ENCODE results near the gene HDAC4. TPM values are rescaled to one million over a fixed set of nuclear protein-coding genes. Genes with fewer than 3 reads are reported as not detected.

Gene HDAC4
- total RNA-seq, 1 experiment from 2014 or later: 47.6 TPM

DNA sequence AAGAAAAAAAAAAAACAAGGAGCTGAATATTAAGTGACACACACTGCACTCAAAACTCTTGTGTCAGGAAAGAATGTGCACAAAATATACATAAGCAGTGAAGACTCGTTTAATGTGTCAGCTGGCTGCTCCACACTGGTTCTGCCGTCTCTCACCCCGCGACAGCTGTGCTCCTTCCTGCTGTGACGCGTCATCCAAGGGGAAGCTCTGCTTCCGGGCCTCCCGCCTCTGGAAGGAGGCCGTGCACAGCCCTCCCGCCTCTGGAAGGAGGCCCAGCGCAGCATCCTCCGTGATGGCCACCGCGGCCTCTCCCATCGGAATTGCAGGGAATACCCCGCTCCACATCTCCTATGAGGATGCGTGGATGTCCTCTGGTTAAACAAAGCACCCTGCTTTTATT, 151.0 kb downstream of the HDAC4 start:
- ChIA-PET RAD21 (ENCODE audit: low non-redundant PET in 1 of 2, low total read pairs in 2 of 2, uncharacterized antibody in 2 of 2, unreplicated experiment in 2 of 2) (interaction anchor here in 1 of 2 experiments (0.6 kb wide), 1 partner anchor 60 kb away, joined by 5 read pairs; no protein-coding TSS in a partner anchor), CTCF (no interaction called here), POLR2A (interaction anchor here (0.8 to 1.3 kb wide), 3 partner anchors 16 to 151 kb away, joined by 3 to 4 read pairs (median 3); partner anchors contain the start of gene HDAC4)
- H3K9me3 ChIP-seq (ENCODE audit: control insufficient read depth in 1 of 2, insufficient read depth in 1 of 2, low read depth in 1 of 2, low read length in 2 of 2): no peaks in the 10 kb centered on the region
- no peaks in the 10 kb centered on the region for H3K27me3 ChIP-seq (ENCODE audit: insufficient read depth, low read length)
- DNase-seq (ENCODE audit: low read depth, low spot score) (no peak), ATAC-seq (peak; percentile 44)
- H3K4me1 ChIP-seq (ENCODE audit: control insufficient read depth in 1 of 2, insufficient read depth in 2 of 2, low read length in 2 of 2): peaks cover 70 to 99% of the 10 kb centered on the region in 2 experiments
- TF ChIP-seq POLR2AphosphoS5 (IDR thresholded peaks at IDR 0.05; ENCODE audit: low read depth, low read length): peak; percentile 67
- no peak for TF ChIP-seq FOSL1 (IDR thresholded peaks at IDR 0.05; ENCODE audit: low read depth)
- no peak for TF ChIP-seq EZH2 (IDR thresholded peaks at IDR 0.05)
- H3K36me3 ChIP-seq (ENCODE audit: control insufficient read depth in 1 of 2, insufficient read depth in 2 of 2, low read length in 2 of 2): no peaks in the 10 kb centered on the region
- H2AFZ ChIP-seq (ENCODE audit: low read depth, low read length, poor library complexity, severe bottlenecking): no peak overlapping the region
- peak overlapping the region in 1 of 2 experiments; percentile 27; a peak in 2 of 4 replicates for H3K4me3 ChIP-seq (replicated peaks in 1 of 2; ENCODE audit: low read depth in 1 of 2, low read length in 2 of 2)
- peak overlapping the region; percentile 95 for H3K27ac ChIP-seq (ENCODE audit: low read depth, low read length)
- H3K9me2 ChIP-seq (ENCODE audit: insufficient read depth): no peaks in the 10 kb centered on the region
- peaks cover 60% of the 10 kb centered on the region for H3K79me2 ChIP-seq (ENCODE audit: insufficient read depth, low read length)
- H4K20me1 ChIP-seq (ENCODE audit: insufficient read depth): no peaks in the 10 kb centered on the region
- peak overlapping the region; percentile 80 for H3K9ac ChIP-seq (ENCODE audit: low read length)
- intact Hi-C loops (cut with micrococcal nuclease): loop anchor here (5.0 kb wide), 1 partner anchor 153 kb away; the partner anchor contains the start of gene HDAC4
- no TSS peak for BruUV-seq (replicated peaks)
- H3K4me2 ChIP-seq (ENCODE audit: low read length): peak overlapping the region; percentile 80

DNA sequence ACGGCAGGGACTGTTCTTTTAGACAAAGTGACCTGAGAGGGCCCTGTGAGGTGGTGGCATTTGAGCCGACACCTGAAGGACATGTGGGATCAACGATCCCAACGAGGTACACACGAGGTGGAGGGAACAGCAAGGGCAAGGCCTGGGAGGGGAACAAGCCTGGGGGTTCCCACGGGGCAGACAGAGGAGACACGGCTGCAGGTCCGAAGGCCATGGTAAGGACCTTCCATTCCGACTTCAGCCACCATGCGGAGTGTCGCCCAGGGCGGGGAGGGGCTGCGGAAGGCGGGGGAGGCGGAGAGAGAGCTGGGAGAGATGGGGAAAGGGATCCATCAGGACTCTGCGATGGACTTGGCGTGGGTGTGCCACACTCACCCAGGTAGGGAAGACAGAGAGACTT, 151.8 kb downstream of the HDAC4 start:
- Histone ChIP-seq H3K9ac (ENCODE audit: low read length) (peak overlapping the region; percentile 80), H3K36me3 (ENCODE audit: control insufficient read depth in 1 of 2, insufficient read depth in 2 of 2, low read length in 2 of 2) (no peaks in the 10 kb centered on the region), H3K4me1 (ENCODE audit: control insufficient read depth in 1 of 2, insufficient read depth in 2 of 2, low read length in 2 of 2) (peaks cover 74 to 99% of the 10 kb centered on the region in 2 experiments), H3K27me3 (ENCODE audit: insufficient read depth, low read length) (no peaks in the 10 kb centered on the region), H3K79me2 (ENCODE audit: insufficient read depth, low read length) (peaks cover 59% of the 10 kb centered on the region), H3K4me3 (replicated peaks in 1 of 2; ENCODE audit: low read depth in 1 of 2, low read length in 2 of 2) (no peak overlapping the region), H3K27ac (ENCODE audit: low read depth, low read length) (peak overlapping the region; percentile 95), H3K9me2 (ENCODE audit: insufficient read depth) (no peaks in the 10 kb centered on the region), H3K9me3 (ENCODE audit: control insufficient read depth in 1 of 2, insufficient read depth in 1 of 2, low read depth in 1 of 2, low read length in 2 of 2) (no peaks in the 10 kb centered on the region), H3K4me2 (ENCODE audit: low read length) (peak overlapping the region; percentile 80), H4K20me1 (ENCODE audit: insufficient read depth) (no peaks in the 10 kb centered on the region), H2AFZ (ENCODE audit: low read depth, low read length, poor library complexity, severe bottlenecking) (no peak overlapping the region)
- ChIA-PET RAD21 (ENCODE audit: low non-redundant PET in 1 of 2, low total read pairs in 2 of 2, uncharacterized antibody in 2 of 2, unreplicated experiment in 2 of 2) (interaction anchor here in 1 of 2 experiments (0.6 kb wide), 1 partner anchor 59 kb away, joined by 5 read pairs; no protein-coding TSS in a partner anchor), POLR2A (interaction anchor here (1.0 kb wide), 1 partner anchor 46 kb away, joined by 3 read pairs; no protein-coding TSS in a partner anchor), CTCF (no interaction called here)
- DNase-seq (ENCODE audit: low read depth, low spot score) (no peak), ATAC-seq (no peak)
- intact Hi-C loops (cut with micrococcal nuclease): loop anchor here (5.0 kb wide), 1 partner anchor 153 kb away; the partner anchor contains the start of gene HDAC4
- no TSS peak for BruUV-seq (replicated peaks)
- TF ChIP-seq EZH2 (IDR thresholded peaks at IDR 0.05): no peak
- TF ChIP-seq, protein P1, sequence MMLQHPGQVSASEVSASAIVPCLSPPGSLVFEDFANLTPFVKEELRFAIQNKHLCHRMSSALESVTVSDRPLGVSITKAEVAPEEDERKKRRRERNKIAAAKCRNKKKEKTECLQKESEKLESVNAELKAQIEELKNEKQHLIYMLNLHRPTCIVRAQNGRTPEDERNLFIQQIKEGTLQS (IDR thresholded peaks at IDR 0.05): no peak
- no peak for TF ChIP-seq ELF1 (IDR thresholded peaks at IDR 0.05; ENCODE audit: borderline replicate concordance, low read depth)
- TF ChIP-seq ZFX (IDR thresholded peaks at IDR 0.05): no peak
- no peak for TF ChIP-seq TCF7L2 (IDR thresholded peaks at IDR 0.05; ENCODE audit: borderline replicate concordance, extremely low read depth, insufficient read depth, insufficient read length)
- TF ChIP-seq JUND (IDR thresholded peaks at IDR 0.05): no peak
- TF ChIP-seq POLR2AphosphoS5 (IDR thresholded peaks at IDR 0.05; ENCODE audit: low read depth, low read length): no peak
